ENCODE data around the gene NISCH.

Gene NISCH

GRCh38 chr3:52455283-52456168 lies at the start of gene NISCH:
TSS of gene NISCH (plus strand) at chr3:52455604. CDS start at chr3:52455642, 38 bp downstream.
- peak; percentile 93 for DNase-seq

GRCh38 chr3:52406231-52406661 lies 49.2 kb upstream of the NISCH start:
- no peak for DNase-seq

GRCh38 chr3:52406791-52407510 lies 48.5 kb upstream of the NISCH start:
- no peak for DNase-seq

GRCh38 chr3:52407779-52408178 lies 47.6 kb upstream of the NISCH start:
- no peak for DNase-seq

GRCh38 chr3:52408466-52408865 lies 46.9 kb upstream of the NISCH start:
- no peak for DNase-seq

GRCh38 chr3:52415800-52416199 lies 39.6 kb upstream of the NISCH start:
- DNase-seq = no peak

- no peak for DNase-seq
These were observed 35.0 kb upstream of the NISCH start for GRCh38 chr3:52420388-52420787.

- DNase-seq = no peak
These were observed 32.7 kb upstream of the NISCH start for GRCh38 chr3:52422669-52423068.

- no peak for DNase-seq
These were observed 32.2 kb upstream of the NISCH start for GRCh38 chr3:52423173-52423572.

- peak; percentile 48 for DNase-seq
These were observed 27.0 kb upstream of the NISCH start for GRCh38 chr3:52428151-52429005.

- no peak for DNase-seq
These were observed 26.4 kb upstream of the NISCH start for GRCh38 chr3:52429031-52429430.

GRCh38 chr3:52429779-52430415 lies 25.5 kb upstream of the NISCH start:
- no peak for DNase-seq

- DNase-seq = no peak
These were observed 25.0 kb upstream of the NISCH start for GRCh38 chr3:52430416-52430810.

GRCh38 chr3:52431459-52432223 lies 23.8 kb upstream of the NISCH start:
- DNase-seq = no peak

GRCh38 chr3:52432225-52432624 lies 23.2 kb upstream of the NISCH start:
- no peak for DNase-seq

GRCh38 chr3:52432691-52433141 lies 22.7 kb upstream of the NISCH start:
- DNase-seq = no peak

- DNase-seq = no peak
These were observed 21.9 kb upstream of the NISCH start for GRCh38 chr3:52433328-52433995.

- DNase-seq = no peak
These were observed 21.4 kb upstream of the NISCH start for GRCh38 chr3:52433996-52434479.

- no peak for DNase-seq
These were observed 20.8 kb upstream of the NISCH start for GRCh38 chr3:52434491-52435115.

Data from CD4-positive, alpha-beta T cell treated with Interleukin-4 for 4 hours (primary cell).